H1 (cell line): ENCODE results near the gene RBMS2. TPM values are rescaled to one million over a fixed set of nuclear protein-coding genes. Genes with fewer than 3 reads are reported as not detected.

ENCODE experiments used
- CTCF ChIA-PET: fragments of 300-600 bp; sonication (Branson Sonifier 250); formaldehyde crosslinking; loops from one replicate; lab custom pipeline; 2021; ENCODE audit not compliant: partially characterized antibody; lab: Charles Lee
- POLR2A ChIA-PET: fragments of 300-600 bp; sonication (Branson Sonifier 250); formaldehyde crosslinking; loops from one replicate; lab custom pipeline; 2021; ENCODE audit warnings: inconsistent platforms; ENCODE audit not compliant: partially characterized antibody; lab: Charles Lee
- DNase-seq, 2 experiments: peaks; one replicate each; pipeline versions ENCODE4 v3.0.0 to v3.0.0-alpha.2; 2010 to 2022; ENCODE audit warnings: low spot score in 2 of 2, low read depth in 1 of 2, mixed read lengths in 1 of 2
- FAIRE-seq: peaks from 2 replicates; lab custom pipeline; 2011; peaks lifted over from hg19 to GRCh38; lab: Jason Lieb, UNC
- H2AFZ ChIP-seq: 2 replicates; pipeline ENCODE4 v1.8.1; 2012; ENCODE audit warnings: low read length, inconsistent platforms
- H2AK5ac ChIP-seq: 2 replicates; pipeline ENCODE4 v1.6.1; 2013; ENCODE audit warnings: low read depth, low read length
- H2BK120ac ChIP-seq: replicated peaks from 2 replicates; pipeline ENCODE3; 2013; ENCODE audit warnings: low read depth, low read length, inconsistent platforms
- H2BK12ac ChIP-seq: 2 replicates; pipeline ENCODE4 v1.6.1; 2013; ENCODE audit warnings: low read depth, low read length
- H2BK15ac ChIP-seq: 2 replicates; pipeline ENCODE4 v1.6.1; 2013; ENCODE audit warnings: low read length
- H2BK20ac ChIP-seq: 2 replicates; pipeline ENCODE4 v1.6.1; 2013; ENCODE audit warnings: low read length
- H2BK5ac ChIP-seq: 2 replicates; pipeline ENCODE4 v1.6.1; 2013; ENCODE audit warnings: low read depth, low read length
- H3K14ac ChIP-seq: 2 replicates; pipeline ENCODE4 v1.6.1; 2013; ENCODE audit warnings: inconsistent platforms; ENCODE audit not compliant: insufficient read length
- H3K18ac ChIP-seq: 2 replicates; pipeline ENCODE4 v1.6.1; 2013; ENCODE audit warnings: low read length; ENCODE audit errors: extremely low read depth
- H3K23ac ChIP-seq: 2 replicates; pipeline ENCODE4 v1.6.1; 2013; ENCODE audit warnings: inconsistent platforms; ENCODE audit not compliant: insufficient read length
- H3K23me2 ChIP-seq: 2 replicates; pipeline ENCODE4 v1.6.1; 2013; ENCODE audit warnings: low read depth, low read length
- H3K27ac ChIP-seq: 2 replicates; pipeline ENCODE4 v1.6.1; 2011; ENCODE audit warnings: low read depth, low read length, inconsistent platforms
- H3K27me3 ChIP-seq, 4 experiments: replicated peaks in 1 of 4; 1 replicate in 1 of 4; 2 replicates in 3 of 4; pipeline versions ENCODE4 v1.6.1 to v1.8.1; 2011 to 2013; ENCODE audit warnings: low read length in 3 of 4, mild to moderate bottlenecking in 3 of 4, inconsistent platforms in 2 of 4, mixed read lengths in 2 of 4, moderate library complexity in 1 of 4; ENCODE audit not compliant: control insufficient read depth in 3 of 4, insufficient read depth in 3 of 4; ENCODE audit errors: extremely low read depth in 1 of 4
- H3K36me3 ChIP-seq, 4 experiments: 2 replicates each; pipeline versions ENCODE4 v1.6.1 to v1.8.1; 2011 to 2013; ENCODE audit warnings: mild to moderate bottlenecking in 4 of 4, low read length in 3 of 4, moderate library complexity in 2 of 4, control low read depth in 1 of 4, inconsistent platforms in 1 of 4; ENCODE audit not compliant: insufficient read depth in 4 of 4, control insufficient read depth in 2 of 4
- H3K4ac ChIP-seq: replicated peaks from 2 replicates; pipeline ENCODE3; 2013; ENCODE audit warnings: low read length, low read depth, mixed read lengths, inconsistent platforms; ENCODE audit not compliant: insufficient read length
- H3K4me1 ChIP-seq, 4 experiments: replicated peaks in 1 of 4; 1 replicate in 1 of 4; 2 replicates in 3 of 4; pipeline versions ENCODE4 v1.6.1 to v1.8.1; 2011 to 2013; ENCODE audit warnings: low read length in 3 of 4, inconsistent platforms in 2 of 4, mixed read lengths in 1 of 4; ENCODE audit not compliant: insufficient read depth in 4 of 4, control insufficient read depth in 3 of 4
- H3K4me2 ChIP-seq, 2 experiments: 2 replicates each; pipeline versions ENCODE4 v1.6.1 to v1.8.1; 2011 to 2013; ENCODE audit warnings: low read depth in 2 of 2, low read length in 2 of 2, control low read depth in 1 of 2, inconsistent platforms in 1 of 2, mild to moderate bottlenecking in 1 of 2; ENCODE audit not compliant: insufficient read depth in 1 of 2
- H3K4me3 ChIP-seq, 4 experiments: fragments of 200-600, 300-600 bp in 1 of 4; sonication (generic), shearing (Covaris generic), sonication (Bioruptor Twin) in 1 of 4; 2 replicates each; pipeline versions ENCODE4 v1.5.1 to v1.8.1; 2011 to 2016; ENCODE audit warnings: low read length in 4 of 4, low read depth in 3 of 4, control low read depth in 2 of 4, inconsistent platforms in 2 of 4, mild to moderate bottlenecking in 2 of 4, mixed read lengths in 1 of 4, moderate library complexity in 1 of 4; ENCODE audit not compliant: insufficient read depth in 2 of 4; ENCODE audit errors: extremely low read depth in 1 of 4
- H3K56ac ChIP-seq: replicated peaks from 2 replicates; pipeline ENCODE3; 2013; ENCODE audit warnings: low read depth, mild to moderate bottlenecking, mixed read lengths, low read length, inconsistent platforms; ENCODE audit not compliant: insufficient read length
- H3K79me1 ChIP-seq: 2 replicates; pipeline ENCODE4 v1.6.1; 2013; ENCODE audit warnings: low read depth, low read length, control low read depth
- H3K79me2 ChIP-seq, 2 experiments: 2 replicates each; pipeline versions ENCODE4 v1.6.1 to v1.8.1; 2012 to 2013; ENCODE audit warnings: low read length in 2 of 2, mild to moderate bottlenecking in 2 of 2, inconsistent platforms in 1 of 2; ENCODE audit not compliant: insufficient read depth in 2 of 2, control insufficient read depth in 1 of 2
- H3K9ac ChIP-seq, 4 experiments: replicated peaks in 1 of 4; 1 replicate in 1 of 4; 2 replicates in 3 of 4; pipeline versions ENCODE4 v1.6.1 to v1.8.1; 2011 to 2013; ENCODE audit warnings: low read depth in 3 of 4, low read length in 3 of 4, control low read depth in 2 of 4, mild to moderate bottlenecking in 2 of 4, moderate library complexity in 2 of 4, inconsistent platforms in 1 of 4; ENCODE audit errors: extremely low read depth in 1 of 4
- H3K9me3 ChIP-seq, 2 experiments: 2 replicates each; pipeline versions ENCODE4 v1.6.1 to v1.8.1; 2012 to 2013; ENCODE audit warnings: mild to moderate bottlenecking in 2 of 2, moderate library complexity in 2 of 2, control low read depth in 1 of 2, inconsistent platforms in 1 of 2, low read depth in 1 of 2, low read length in 1 of 2, mixed read lengths in 1 of 2; ENCODE audit not compliant: insufficient read depth in 2 of 2
- H4K20me1 ChIP-seq, 2 experiments: replicated peaks in 1 of 2; 2 replicates each; pipeline versions ENCODE3 to v1.8.1; 2011 to 2013; ENCODE audit warnings: inconsistent platforms in 2 of 2, low read length in 2 of 2, mild to moderate bottlenecking in 1 of 2; ENCODE audit not compliant: insufficient read depth in 2 of 2, control insufficient read depth in 1 of 2
- H4K5ac ChIP-seq: 2 replicates; pipeline ENCODE4 v1.6.1; 2013; ENCODE audit warnings: low read length, low read depth, mixed read lengths, inconsistent platforms; ENCODE audit not compliant: insufficient read length
- H4K8ac ChIP-seq: 2 replicates; pipeline ENCODE4 v1.8.0; 2013; ENCODE audit warnings: mild to moderate bottlenecking, moderate library complexity, low read length, inconsistent platforms; ENCODE audit not compliant: insufficient read depth; ENCODE audit errors: extremely low read depth
- H4K91ac ChIP-seq: replicated peaks from 2 replicates; pipeline ENCODE3; 2013; ENCODE audit warnings: low read length, mixed read lengths, inconsistent platforms; ENCODE audit not compliant: insufficient read length
- BRCA1 ChIP-seq: IDR thresholded peaks from 2 replicates; pipeline ENCODE4 v1.6.1; 2012; ENCODE audit warnings: low read depth, low read length, improper control_type of control experiment
- CTBP2 ChIP-seq: IDR thresholded peaks from 2 replicates; pipeline ENCODE4 v1.7.0; 2011; ENCODE audit warnings: borderline replicate concordance, mild to moderate bottlenecking, moderate library complexity, mixed read lengths, low read length; ENCODE audit not compliant: insufficient read depth, insufficient read length
- GABPA ChIP-seq: IDR thresholded peaks from 2 replicates; pipeline ENCODE4 v1.6.1; 2011; ENCODE audit warnings: mild to moderate bottlenecking, low read length, moderate library complexity, borderline replicate concordance; ENCODE audit not compliant: insufficient read depth
- KDM1A ChIP-seq: fragments of 200-600, 300-600 bp; sonication (generic); IDR thresholded peaks from 2 replicates; pipeline ENCODE4 v1.7.1; 2016; ENCODE audit warnings: mild to moderate bottlenecking, low read length, borderline replicate concordance
- SIN3A ChIP-seq, 2 experiments: IDR thresholded peaks in 1 of 2; conservative IDR thresholded peaks in 1 of 2; 2 replicates each; pipeline ENCODE4 v1.6.1; 2011 to 2012; ENCODE audit warnings: low read length in 2 of 2, improper control_type of control experiment in 1 of 2, low read depth in 1 of 2, mild to moderate bottlenecking in 1 of 2
- SP1 ChIP-seq: IDR thresholded peaks from 2 replicates; pipeline ENCODE4 v1.6.1; 2011; ENCODE audit warnings: low read depth, low read length
- SRF ChIP-seq: IDR thresholded peaks from 2 replicates; pipeline ENCODE4 v1.6.1; 2011; ENCODE audit warnings: mild to moderate bottlenecking, low read depth, low read length, moderate library complexity
- TAF1 ChIP-seq: IDR thresholded peaks from 2 replicates; pipeline ENCODE4 v1.6.1; 2011; ENCODE audit warnings: mild to moderate bottlenecking, low read depth, low read length
- WGBS, 2 experiments: shearing (Covaris generic) in 1 of 2; methylation state at CpG; one replicate each; pipeline versions ENCODE4 v1.1.6 to v1.1.7; 2013 to 2015; ENCODE audit warnings: low lambda C conversion rate in 2 of 2, mixed read lengths in 2 of 2, inconsistent platforms in 1 of 2, low coverage in 1 of 2, missing lambda C conversion rate in 1 of 2; ENCODE audit not compliant: insufficient replicate concordance in 2 of 2, insufficient coverage in 1 of 2, insufficient read length in 1 of 2; ENCODE audit errors: extremely low coverage in 1 of 2, missing lambda C conversion rate in 1 of 2; 5-methylcytosine and 5-hydroxymethylcytosine counted together
- polyA plus RNA-seq, 7 experiments: library from polyadenylated mRNA; depleted of rRNA in 3 of 7; stranded (reverse) in 5 of 7; unstranded in 2 of 7; fragments of >200 nt in 5 of 7; fragments of 200-250 nt in 2 of 7; gene quantifications; 1 replicate in 5 of 7; 2 replicates in 1 of 7; 4 replicates in 1 of 7; pipeline versions ENCODE4 v1.2.1 to v1.2.3, GENCODE V29; 2011 to 2013; ENCODE audit warnings: missing spikeins in 2 of 7, mixed read lengths in 2 of 7
- total RNA-seq: library from RNA; stranded (reverse); fragmentation: NEBNext Ultra II Directional; extraction: Animal tissue kit (Norgen Biotek cat#: 25700); gene quantifications from 2 replicates; pipeline ENCODE4 v1.2.1, GENCODE V29; 2021
- TF ChIP-seq, protein P1 (sequence below): IDR thresholded peaks from 2 replicates; pipeline ENCODE4 v1.6.1; 2012; ENCODE audit warnings: low read length, inconsistent platforms

Gene RBMS2
- total and polyA plus RNA-seq, 2 of the 8 experiments (the other 6 are each of a cell fraction or from before 2014, with no cell fraction given) = 9.6 to 31.3 TPM

DNA sequence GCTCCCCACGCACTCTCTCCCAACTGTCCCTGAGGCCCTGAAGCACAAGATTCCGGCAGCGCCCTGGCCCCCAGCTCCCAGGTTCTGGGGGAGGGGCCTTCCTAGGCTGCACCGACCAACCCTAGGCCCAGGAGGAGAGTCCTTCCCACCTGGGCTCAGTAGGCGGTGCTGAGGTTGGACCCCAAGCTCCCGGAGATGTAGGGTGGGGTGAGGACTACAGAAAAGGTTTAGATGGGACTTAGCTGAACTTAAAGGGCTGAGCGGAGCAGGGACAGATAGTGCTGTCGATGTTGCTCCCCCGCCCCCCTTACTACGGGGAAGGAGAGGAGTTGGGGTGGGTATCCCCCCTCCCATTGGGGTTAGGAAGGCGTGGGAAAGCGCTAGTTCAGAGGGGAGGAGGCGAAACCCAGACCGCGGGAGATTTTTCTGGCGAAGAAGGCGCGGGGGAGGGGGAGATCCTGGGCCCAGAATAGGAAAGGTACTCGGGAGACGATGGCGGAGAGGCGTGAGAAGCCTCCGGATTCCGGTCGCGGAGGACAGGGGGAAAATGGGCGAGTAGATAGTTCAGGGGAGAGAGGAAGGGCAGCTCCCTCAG lies 112.7 kb downstream of the RBMS2 start:
- ChIA-PET POLR2A (interaction anchor here (0.6 to 5.8 kb wide), 16 partner anchors 10 to 475 kb away, joined by 3 to 60 read pairs (median 4); partner anchors contain the start of genes ATP5F1B, NACA, NEMP1 and PTGES3), CTCF (interaction anchor here (0.6 to 7.4 kb wide), 12 partner anchors 10 to 343 kb away, joined by 3 to 107 read pairs (median 5); no protein-coding TSS in a partner anchor)
- H3K4me3 ChIP-seq = peak overlapping the region; percentile 86 to 90 (median 88)
- peak overlapping the region; percentile 98 to 99 for H3K4me2 ChIP-seq
- H3K56ac ChIP-seq = peak overlapping the region; percentile 39
- H3K9me3 ChIP-seq = no peaks in the 10 kb centered on the region
- H3K9ac ChIP-seq = peak overlapping the region; percentile 35 to 69 (median 60)
- peak overlapping the region; percentile 42 for H4K5ac ChIP-seq
- peaks cover 0 to 17% of the 10 kb centered on the region in 2 experiments; a peak in 3 of 4 replicates for H3K79me2 ChIP-seq
- FAIRE-seq = no peak
- H2BK20ac ChIP-seq = no peak overlapping the region
- H3K36me3 ChIP-seq = peaks cover 4 to 18% (median 17%) of the 10 kb centered on the region in 4 experiments
- H4K20me1 ChIP-seq = peaks cover 2 to 3% of the 10 kb centered on the region in 2 experiments
- H2AK5ac ChIP-seq = no peak overlapping the region
- H3K27ac ChIP-seq = peak overlapping the region; percentile 54
- peak overlapping the region; percentile 35; the same call in 1 of the 2 replicates for H4K8ac ChIP-seq
- H3K18ac ChIP-seq = peak overlapping the region; percentile 73; the same call in 1 of the 2 replicates
- H3K27me3 ChIP-seq = no peaks in the 10 kb centered on the region
- H3K79me1 ChIP-seq = no peaks in the 10 kb centered on the region
- no peak overlapping the region for H4K91ac ChIP-seq
- H2AFZ ChIP-seq = 0 out of 2 replicates have a peak overlapping the region, but pooled peaks have one; percentile 28
- 0% methylated on average over 27 of the region's 27 CpGs; no CpG with 5 or more reads in 1 of the 2 experiments for WGBS, 2 experiments
- H2BK15ac ChIP-seq = no peak overlapping the region
- peak in 1 of 2 experiments; percentile 86 for DNase-seq
- H3K23ac ChIP-seq = no peak overlapping the region
- H3K14ac ChIP-seq = no peak overlapping the region
- no peak overlapping the region for H3K4ac ChIP-seq
- no peak overlapping the region for H2BK12ac ChIP-seq
- H3K23me2 ChIP-seq = peaks cover 16% of the 10 kb centered on the region; the same call in 1 of the 2 replicates
- H3K4me1 ChIP-seq = peaks cover 11 to 43% (median 31%) of the 10 kb centered on the region in 4 experiments
- no peak overlapping the region for H2BK120ac ChIP-seq
- peak overlapping the region; percentile 87 for H2BK5ac ChIP-seq
- TF ChIP-seq SIN3A (conservative IDR thresholded peaks at IDR 0.05 in 1 of 2, IDR thresholded peaks at IDR 0.05 in 1 of 2; ENCODE audit: low read depth in 1 of 2, low read length in 2 of 2) (0 out of 4 replicates have a peak, but pooled peaks of 1 of the 2 experiments have one; percentile 5), SP1 (0 out of 2 replicates have a peak, but pooled peaks have one; percentile 47), BRCA1 (no peak), KDM1A (0 out of 2 replicates have a peak, but pooled peaks have one; percentile 9), GABPA (no peak), SRF (no peak), TAF1 (peak; percentile 71), CTBP2 (peak; percentile 79)
- TF ChIP-seq, protein P1, sequence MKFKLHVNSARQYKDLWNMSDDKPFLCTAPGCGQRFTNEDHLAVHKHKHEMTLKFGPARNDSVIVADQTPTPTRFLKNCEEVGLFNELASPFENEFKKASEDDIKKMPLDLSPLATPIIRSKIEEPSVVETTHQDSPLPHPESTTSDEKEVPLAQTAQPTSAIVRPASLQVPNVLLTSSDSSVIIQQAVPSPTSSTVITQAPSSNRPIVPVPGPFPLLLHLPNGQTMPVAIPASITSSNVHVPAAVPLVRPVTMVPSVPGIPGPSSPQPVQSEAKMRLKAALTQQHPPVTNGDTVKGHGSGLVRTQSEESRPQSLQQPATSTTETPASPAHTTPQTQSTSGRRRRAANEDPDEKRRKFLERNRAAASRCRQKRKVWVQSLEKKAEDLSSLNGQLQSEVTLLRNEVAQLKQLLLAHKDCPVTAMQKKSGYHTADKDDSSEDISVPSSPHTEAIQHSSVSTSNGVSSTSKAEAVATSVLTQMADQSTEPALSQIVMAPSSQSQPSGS = 0 out of 2 replicates have a peak, but pooled peaks have one; percentile 51
